Mucosa of stomach (tissue), 1 donor: Measurements from ENCODE around the gene TSGA10.
"Not testable (repeated sequence)": the region's sequence is repeated elsewhere in the genome, so short reads cannot be mapped to it uniquely, and the experiment has no call there.

Experiments used
- H3K27me3 ChIP-seq: one replicate; pipeline ENCODE4 v1.7.0; 2013; ENCODE audit warnings: mild to moderate bottlenecking, low read length; ENCODE audit not compliant: control insufficient read depth, insufficient read depth
- H3K36me3 ChIP-seq: one replicate; pipeline ENCODE4 v1.7.0; 2013; ENCODE audit warnings: low read length; ENCODE audit not compliant: control insufficient read depth, insufficient read depth
- H3K4me1 ChIP-seq: one replicate; pipeline ENCODE4 v1.7.0; 2013; ENCODE audit warnings: mild to moderate bottlenecking, low read length; ENCODE audit not compliant: control insufficient read depth, insufficient read depth
- H3K4me3 ChIP-seq: one replicate; pipeline ENCODE4 v1.7.0; 2013; ENCODE audit warnings: low read length
- H3K9ac ChIP-seq: one replicate; pipeline ENCODE4 v1.7.0; 2013; ENCODE audit warnings: mild to moderate bottlenecking, low read length, moderate library complexity
- H3K9me3 ChIP-seq: one replicate; pipeline ENCODE4 v1.7.0; 2013; ENCODE audit warnings: mild to moderate bottlenecking, low read length, moderate library complexity; ENCODE audit not compliant: control insufficient read depth
- donor health status: Pancreatic carcinoma.

The TSGA10 gene

DNA sequence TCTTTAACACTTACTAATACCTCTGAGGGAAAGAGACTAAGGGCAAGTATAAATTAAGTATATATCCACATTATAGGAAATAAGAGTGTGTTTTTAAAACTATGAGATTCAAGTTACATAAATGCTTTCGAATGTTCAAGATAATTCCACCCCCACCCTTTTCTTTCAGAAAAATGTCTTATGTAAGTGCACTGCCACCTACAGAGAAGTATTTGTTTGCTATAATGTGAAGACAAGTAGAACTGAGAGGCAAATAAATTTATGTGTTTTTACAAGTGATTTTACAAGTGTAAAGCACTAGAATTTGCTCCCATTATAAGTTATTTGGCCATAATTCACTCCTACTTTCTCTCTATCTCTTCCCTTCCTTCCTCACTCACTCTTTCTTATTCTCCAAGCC lies 118.8 kb downstream of the TSGA10 start:
- no peak overlapping the region for H3K9ac ChIP-seq
- no peak overlapping the region for H3K4me3 ChIP-seq
- no peaks in the 10 kb centered on the region for H3K27me3 ChIP-seq
- H3K9me3 ChIP-seq: no peaks in the 10 kb centered on the region
- no peaks in the 10 kb centered on the region for H3K36me3 ChIP-seq
- H3K4me1 ChIP-seq: no peaks in the 10 kb centered on the region

DNA sequence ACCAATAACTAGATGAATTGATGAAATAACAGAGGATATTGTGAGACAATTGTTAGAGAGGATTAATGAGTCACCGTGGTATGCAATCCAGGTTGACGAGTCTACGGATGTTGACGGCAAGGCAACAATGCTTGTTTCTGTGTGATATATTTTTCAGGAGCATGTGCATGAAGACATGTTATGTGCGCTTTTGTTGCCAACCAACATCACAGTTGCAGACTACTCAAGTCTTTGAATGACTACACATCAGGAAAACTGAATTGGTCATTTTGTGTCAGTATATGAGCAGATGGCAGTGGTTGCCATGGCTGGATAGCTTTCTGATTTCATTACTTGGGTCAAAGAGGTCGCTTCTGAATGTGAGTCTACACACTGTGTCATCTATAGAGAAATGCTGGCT lies 122.0 kb downstream of the TSGA10 start:
- Histone ChIP-seq H3K9me3 (no peaks in the 10 kb centered on the region), H3K27me3 (no peaks in the 10 kb centered on the region), H3K4me1 (no peaks in the 10 kb centered on the region), H3K36me3 (no peaks in the 10 kb centered on the region), H3K4me3 (no peak overlapping the region), H3K9ac (no peak overlapping the region)

DNA sequence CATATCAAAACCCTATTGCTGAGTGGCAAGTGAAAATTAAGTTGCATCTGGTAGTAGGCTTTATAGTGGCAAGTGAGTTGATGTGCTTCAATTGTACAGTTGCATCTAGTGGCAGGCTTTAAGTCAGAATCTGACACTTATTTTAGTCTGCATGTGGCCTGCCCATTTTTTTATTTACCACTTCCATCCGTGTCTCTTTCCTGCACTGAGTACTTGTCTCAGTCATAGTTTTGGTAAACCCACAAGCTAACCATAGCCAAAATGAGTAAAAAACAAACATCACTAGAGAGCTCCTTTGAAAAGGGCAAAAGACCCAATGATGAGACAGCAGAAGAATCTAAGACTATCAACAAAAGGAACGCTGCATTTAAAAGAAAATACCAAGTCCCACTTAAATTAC lies 122.7 kb downstream of the TSGA10 start:
- H3K4me1 ChIP-seq: no peaks in the 10 kb centered on the region
- H3K9me3 ChIP-seq: no peaks in the 10 kb centered on the region
- H3K27me3 ChIP-seq: no peaks in the 10 kb centered on the region
- H3K9ac ChIP-seq: no peak overlapping the region
- no peak overlapping the region for H3K4me3 ChIP-seq
- no peaks in the 10 kb centered on the region for H3K36me3 ChIP-seq

DNA sequence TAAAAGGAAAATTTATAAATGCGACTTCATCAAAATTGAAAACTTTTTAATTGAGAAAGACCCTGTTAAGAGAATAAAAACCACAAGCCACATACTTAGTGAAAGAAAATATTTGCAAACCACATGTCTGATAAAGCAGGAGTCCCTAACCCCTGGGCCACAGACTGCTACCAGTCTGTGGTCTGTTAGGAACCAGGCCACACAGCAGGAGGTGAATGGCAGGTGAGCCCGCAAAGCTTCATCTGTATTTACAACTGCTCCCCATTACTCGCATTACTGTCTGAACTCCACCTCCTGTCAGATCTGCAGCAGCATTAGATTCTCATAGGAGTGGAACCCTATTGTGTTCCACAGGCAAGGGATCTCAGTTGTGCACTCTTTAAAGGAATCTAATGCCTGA lies 123.3 kb downstream of the TSGA10 start:
- Histone ChIP-seq H3K36me3 (no peaks in the 10 kb centered on the region), H3K4me1 (no peaks in the 10 kb centered on the region), H3K27me3 (no peaks in the 10 kb centered on the region), H3K9ac (no peak overlapping the region), H3K9me3 (no peaks in the 10 kb centered on the region), H3K4me3 (no peak overlapping the region)

- Histone ChIP-seq H3K4me3 (no peak overlapping the region), H3K4me1 (no peaks in the 10 kb centered on the region), H3K36me3 (no peaks in the 10 kb centered on the region), H3K9me3 (no peaks in the 10 kb centered on the region), H3K27me3 (no peaks in the 10 kb centered on the region), H3K9ac (no peak overlapping the region)
Observed at GRCh38 chr2:99028558-99028957, 126.2 kb downstream of the TSGA10 start.

GRCh38 chr2:99027856-99028255 lies 126.9 kb downstream of the TSGA10 start:
- H3K4me3 ChIP-seq: no peak overlapping the region
- H3K36me3 ChIP-seq: no peaks in the 10 kb centered on the region
- no peak overlapping the region for H3K9ac ChIP-seq
- no peaks in the 10 kb centered on the region for H3K9me3 ChIP-seq
- H3K4me1 ChIP-seq: no peaks in the 10 kb centered on the region
- H3K27me3 ChIP-seq: no peaks in the 10 kb centered on the region

DNA sequence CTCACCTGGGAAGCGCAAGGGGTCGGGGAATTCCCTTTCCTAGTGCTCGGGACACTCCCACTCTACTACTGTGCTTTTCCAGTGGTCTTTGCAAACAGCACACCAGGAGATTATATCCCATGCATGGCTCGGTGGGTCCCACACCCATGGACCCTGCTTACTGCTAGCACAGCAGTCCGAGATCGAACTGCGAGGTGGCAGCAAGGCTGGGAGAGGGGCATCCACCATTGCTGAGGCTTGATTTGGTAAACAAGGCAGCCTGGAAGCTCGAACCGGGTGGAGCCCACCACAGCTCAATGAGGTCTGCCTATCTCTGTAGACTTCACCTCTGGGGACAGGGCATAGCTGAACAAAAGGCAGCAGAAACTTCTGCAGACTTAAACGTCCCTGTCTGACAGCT lies 154.0 kb downstream of the TSGA10 start:
- no peaks in the 10 kb centered on the region for H3K9me3 ChIP-seq
- H3K4me3 ChIP-seq: no peak overlapping the region
- no peaks in the 10 kb centered on the region for H3K27me3 ChIP-seq
- no peak overlapping the region for H3K9ac ChIP-seq
- H3K36me3 ChIP-seq: no peaks in the 10 kb centered on the region
- no peaks in the 10 kb centered on the region for H3K4me1 ChIP-seq

GRCh38 chr2:98988695-98989094 lies 166.0 kb downstream of the TSGA10 start:
- H3K9me3 ChIP-seq, H3K4me1 ChIP-seq, H3K4me3 ChIP-seq, H3K36me3 ChIP-seq, H3K27me3 ChIP-seq, H3K9ac ChIP-seq: not testable (repeated sequence)

DNA sequence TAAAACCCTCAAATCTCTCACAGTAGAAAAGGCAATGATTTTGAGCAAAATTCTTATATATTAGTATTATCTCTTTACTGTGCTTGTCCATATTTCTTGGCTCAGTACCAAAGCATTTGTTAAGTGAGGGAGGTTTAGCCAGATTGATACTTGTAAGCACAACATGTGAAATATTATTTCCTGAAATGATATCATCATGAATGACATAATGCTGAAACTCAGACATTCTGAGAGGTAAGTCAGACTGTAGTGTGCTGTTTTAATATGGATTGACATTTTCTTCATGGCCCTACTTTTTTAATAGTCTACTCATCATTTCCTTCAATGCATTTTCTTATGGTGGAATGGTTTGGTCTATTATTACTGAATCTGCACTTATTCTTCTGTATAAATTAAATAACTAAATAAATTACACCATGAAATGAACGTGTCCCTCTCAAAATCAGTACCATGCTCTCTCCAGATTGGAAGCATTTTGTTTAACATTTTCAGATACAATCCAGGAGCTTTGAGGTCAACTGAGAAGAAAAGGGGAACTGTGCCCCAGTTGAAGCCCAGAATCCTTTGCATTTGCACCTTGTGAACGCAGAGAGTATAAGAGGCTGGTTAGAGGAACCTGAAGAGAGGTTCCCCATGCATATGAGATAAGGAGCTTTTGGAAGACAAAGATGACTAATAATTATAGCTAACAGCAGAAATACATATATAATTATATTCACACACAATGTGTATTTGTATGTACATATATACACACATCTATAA lies 168.7 kb downstream of the TSGA10 start:
- no peak overlapping the region for H3K4me3 ChIP-seq
- H3K9ac ChIP-seq: no peak overlapping the region
- no peaks in the 10 kb centered on the region for H3K4me1 ChIP-seq
- no peaks in the 10 kb centered on the region for H3K9me3 ChIP-seq
- H3K36me3 ChIP-seq: no peaks in the 10 kb centered on the region
- no peaks in the 10 kb centered on the region for H3K27me3 ChIP-seq

DNA sequence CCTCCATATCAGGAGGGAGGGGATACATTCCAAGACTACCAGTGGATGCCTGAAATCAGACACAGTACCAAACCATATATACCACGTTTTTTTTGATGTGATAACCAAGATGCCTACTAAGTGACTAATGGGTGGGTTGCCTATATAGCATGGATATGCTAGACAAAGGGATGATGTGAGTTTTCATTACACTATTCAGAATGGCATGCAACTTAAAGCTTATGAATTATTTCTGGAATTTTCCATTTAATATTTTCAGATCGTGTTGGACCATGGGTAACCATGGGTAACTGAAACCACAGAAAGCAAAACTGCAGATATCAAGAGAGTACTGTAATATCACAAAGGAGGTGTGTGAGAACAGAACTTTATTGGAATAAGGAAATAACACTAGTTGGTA lies 179.1 kb downstream of the TSGA10 start:
- no peak overlapping the region for H3K9ac ChIP-seq
- H3K4me1 ChIP-seq: no peaks in the 10 kb centered on the region
- H3K9me3 ChIP-seq: no peaks in the 10 kb centered on the region
- H3K4me3 ChIP-seq: no peak overlapping the region
- no peaks in the 10 kb centered on the region for H3K27me3 ChIP-seq
- H3K36me3 ChIP-seq: no peaks in the 10 kb centered on the region

- Histone ChIP-seq H3K9ac (no peak overlapping the region), H3K9me3 (no peaks in the 10 kb centered on the region), H3K27me3 (no peaks in the 10 kb centered on the region), H3K4me1 (no peaks in the 10 kb centered on the region), H3K36me3 (no peaks in the 10 kb centered on the region), H3K4me3 (no peak overlapping the region)
Observed at GRCh38 chr2:98972582-98973167, 182.1 kb downstream of the TSGA10 start.

- no peaks in the 10 kb centered on the region for H3K36me3 ChIP-seq
- no peaks in the 10 kb centered on the region for H3K27me3 ChIP-seq
- no peak overlapping the region for H3K4me3 ChIP-seq
- H3K4me1 ChIP-seq: no peaks in the 10 kb centered on the region
- H3K9me3 ChIP-seq: no peaks in the 10 kb centered on the region
- no peak overlapping the region for H3K9ac ChIP-seq
Observed at GRCh38 chr2:98959810-98960507, 194.8 kb downstream of the TSGA10 start.
